HepG2 (cell line): ENCODE data around the gene IP6K1. TPM values are rescaled to one million over a fixed set of nuclear protein-coding genes. Genes with fewer than 3 reads are reported as not detected.

Experiments
- CBX2 ChIP-seq, 2 experiments: fragments of 200-600 bp in 1 of 2; sonication (generic); formaldehyde crosslinking in 1 of 2; IDR thresholded peaks; 2 replicates each; pipeline versions ENCODE4 v1.7.0 to v1.8.1; 2018 to 2022; ENCODE audit warnings: low read depth in 2 of 2, low read length in 1 of 2, mild to moderate bottlenecking in 1 of 2, missing genetic modification reagents in 1 of 2
- CHCHD3 ChIP-seq: sonication (generic); formaldehyde crosslinking; IDR thresholded peaks from 2 replicates; pipeline ENCODE4 v1.8.0; 2022; ENCODE audit warnings: mild to moderate bottlenecking, missing genetic modification reagents, moderate library complexity
- E2F2 ChIP-seq: sonication (generic); formaldehyde crosslinking; IDR thresholded peaks from 2 replicates; pipeline ENCODE4 v1.4.0; 2020; ENCODE audit warnings: missing genetic modification reagents, borderline replicate concordance
- EED ChIP-seq: sonication (generic); formaldehyde crosslinking; IDR thresholded peaks from 2 replicates; pipeline ENCODE4 v1.5.0; 2020; ENCODE audit warnings: mild to moderate bottlenecking, missing genetic modification reagents
- ETV5 ChIP-seq: IDR thresholded peaks from 2 replicates; pipeline ENCODE4 v1.6.1; 2018; ENCODE audit warnings: missing biosample characterization, missing genetic modification reagents, inconsistent platforms, borderline replicate concordance
- GABPA ChIP-seq, 2 experiments: IDR thresholded peaks; 2 replicates each; pipeline ENCODE4 v1.6.1; 2011 to 2016; ENCODE audit warnings: low read depth in 2 of 2, low read length in 1 of 2, missing biosample characterization in 1 of 2, missing genetic modification characterization in 1 of 2
- MED13 ChIP-seq: sonication (generic); formaldehyde crosslinking; IDR thresholded peaks from 2 replicates; pipeline ENCODE4 v1.5.0; 2020; ENCODE audit warnings: missing genetic modification reagents
- NFIB ChIP-seq: sonication (generic); formaldehyde crosslinking; IDR thresholded peaks from 2 replicates; pipeline ENCODE4 v1.9.0; 2021; ENCODE audit warnings: missing genetic modification reagents, mild to moderate bottlenecking, borderline replicate concordance
- NR3C1 ChIP-seq: sonication (generic); formaldehyde crosslinking; IDR thresholded peaks from 2 replicates; pipeline ENCODE4 v1.4.0; 2020; ENCODE audit warnings: missing genetic modification reagents
- SP4 ChIP-seq: sonication (generic); formaldehyde crosslinking; IDR thresholded peaks from 2 replicates; pipeline ENCODE4 v1.8.1; 2023; ENCODE audit warnings: mild to moderate bottlenecking, missing genetic modification reagents
- TGIF2 ChIP-seq: IDR thresholded peaks from 2 replicates; pipeline ENCODE4 v1.6.1; 2016; ENCODE audit warnings: control low read depth, missing compliant biosample characterization
- ZBTB14 ChIP-seq: sonication (generic); formaldehyde crosslinking; IDR thresholded peaks from 2 replicates; pipeline ENCODE4 v1.4.0; 2020; ENCODE audit warnings: missing genetic modification reagents
- ZBTB3 ChIP-seq: sonication (generic); formaldehyde crosslinking; IDR thresholded peaks from 2 replicates; pipeline ENCODE4 v1.4.0; 2020; ENCODE audit warnings: low read depth, mild to moderate bottlenecking, moderate library complexity, missing genetic modification reagents, borderline replicate concordance
- ZNF34 ChIP-seq: sonication (generic); formaldehyde crosslinking; IDR thresholded peaks from 2 replicates; pipeline ENCODE4 v1.4.0; 2020; ENCODE audit warnings: mild to moderate bottlenecking, missing genetic modification reagents, borderline replicate concordance
- ZNF512B ChIP-seq: sonication (generic); formaldehyde crosslinking; IDR thresholded peaks from 2 replicates; pipeline ENCODE4 v1.5.1; 2020; ENCODE audit warnings: missing genetic modification reagents, mild to moderate bottlenecking, borderline replicate concordance
- ZNF577 ChIP-seq: sonication (generic); formaldehyde crosslinking; IDR thresholded peaks from 2 replicates; pipeline ENCODE4 v1.4.0; 2020; ENCODE audit warnings: mild to moderate bottlenecking, low read depth, missing genetic modification reagents, borderline replicate concordance
- ZNF629 ChIP-seq: sonication (generic); formaldehyde crosslinking; conservative IDR thresholded peaks from 2 replicates; pipeline ENCODE4 v1.5.0; 2020; ENCODE audit warnings: missing genetic modification reagents
- ZNF709 ChIP-seq: sonication (generic); formaldehyde crosslinking; IDR thresholded peaks from 2 replicates; pipeline ENCODE4 v1.5.0; 2020; ENCODE audit warnings: mild to moderate bottlenecking, missing genetic modification reagents
- ZNF720 ChIP-seq: sonication (generic); formaldehyde crosslinking; IDR thresholded peaks from 2 replicates; pipeline ENCODE4 v1.4.0; 2020; ENCODE audit warnings: missing genetic modification reagents
- ZNF768 ChIP-seq: sonication (generic); formaldehyde crosslinking; IDR thresholded peaks from 2 replicates; pipeline ENCODE4 v1.4.0; 2020; ENCODE audit warnings: missing genetic modification reagents
- ZSCAN21 ChIP-seq: sonication (generic); formaldehyde crosslinking; IDR thresholded peaks from 2 replicates; pipeline ENCODE4 v1.8.0; 2022; ENCODE audit warnings: mild to moderate bottlenecking, missing genetic modification reagents, moderate library complexity, borderline replicate concordance
- polyA plus RNA-seq, 8 experiments: library from polyadenylated mRNA; depleted of rRNA in 3 of 8; stranded (reverse) in 7 of 8; unstranded in 1 of 8; fragments of >200 nt; fragmentation: Illumina TruSeq in 4 of 8; extraction: Trizol in 4 of 8; gene quantifications; 2 replicates each; pipeline versions ENCODE4 v1.2.1 to v1.2.3, GENCODE V29; 2011 to 2016; ENCODE audit warnings: low read depth in 4 of 8, missing spikeins in 1 of 8, mixed read lengths in 1 of 8; ENCODE audit not compliant: insufficient read depth in 1 of 8
- total RNA-seq, 5 experiments: library from RNA; depleted of rRNA; stranded (reverse); fragments of >200 nt; fragmentation: Illumina TruSeq; extraction: Trizol; gene quantifications; 2 replicates each; pipeline ENCODE4 v1.2.3, GENCODE V29; 2016; ENCODE audit warnings: low read depth in 1 of 5
- TF ChIP-seq, protein P1 (sequence below): IDR thresholded peaks from 2 replicates; pipeline ENCODE4 v1.6.1; 2016; ENCODE audit warnings: missing genetic modification reagents, missing compliant biosample characterization
- TF ChIP-seq, protein P2 (sequence below): sonication (generic); formaldehyde crosslinking; IDR thresholded peaks from 2 replicates; pipeline ENCODE4 v1.5.0; 2020; ENCODE audit warnings: mild to moderate bottlenecking, missing genetic modification reagents, moderate library complexity

Gene IP6K1
- total and polyA plus RNA-seq, 2 of the 13 experiments (the other 11 are each of a cell fraction or from before 2014, with no cell fraction given): 17.7 to 29.7 TPM

DNA sequence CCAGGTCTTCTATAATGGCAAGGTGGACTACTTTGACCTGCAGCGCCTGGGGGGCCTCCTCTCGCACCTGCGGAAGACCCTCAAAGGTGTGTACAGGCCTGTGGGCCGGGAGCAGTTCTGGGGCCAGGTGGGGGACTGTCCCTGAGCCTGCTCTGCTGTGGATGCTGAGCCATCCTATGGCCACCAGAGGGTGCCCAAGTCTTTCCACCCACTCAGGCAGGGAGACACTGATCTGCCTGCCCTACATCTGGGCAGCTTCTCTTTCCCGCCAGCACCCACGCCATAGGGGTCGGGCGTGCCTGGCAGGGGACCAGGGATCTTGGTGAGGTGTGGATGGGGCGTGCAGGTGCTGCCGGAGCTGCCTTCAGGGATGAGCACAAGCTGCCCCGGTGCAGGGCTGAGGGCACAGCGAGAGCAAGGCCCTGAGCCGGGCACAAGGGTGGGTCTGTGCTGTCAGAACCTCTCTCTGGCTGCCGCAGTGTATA, 82.9 kb downstream of the IP6K1 start (continued):
- TF ChIP-seq ZNF512B (no peak), ZNF720 (CRISPR knock-in tag) (no peak), SP4 (CRISPR knock-in tag) (peak; percentile 26; the same call in 1 of the 2 replicates), NR3C1 (no peak), GABPA (IDR thresholded peaks at IDR 0.05; ENCODE audit: low read depth, low read length) (no peak), GABPA (CRISPR knock-in tag; IDR thresholded peaks at IDR 0.05; ENCODE audit: low read depth) (no peak), NFIB (CRISPR knock-in tag) (no peak), CHCHD3 (CRISPR knock-in tag) (no peak), ZNF577 (CRISPR knock-in tag) (no peak), ZNF629 (CRISPR knock-in tag) (no peak), ZNF709 (CRISPR knock-in tag) (no peak), EED (CRISPR knock-in tag) (no peak), ZSCAN21 (CRISPR knock-in tag) (no peak), CBX2 (IDR thresholded peaks at IDR 0.05; ENCODE audit: low read depth, low read length) (no peak), CBX2 (CRISPR knock-in tag; IDR thresholded peaks at IDR 0.05; ENCODE audit: low read depth) (no peak), E2F2 (CRISPR knock-in tag) (no peak), ETV5 (CRISPR knock-in tag) (0 out of 2 replicates have a peak, but pooled peaks have one; percentile 28), MED13 (CRISPR knock-in tag) (no peak), ZNF768 (CRISPR knock-in tag) (0 out of 2 replicates have a peak, but pooled peaks have one; percentile 24), ZNF34 (CRISPR knock-in tag) (no peak), ZBTB3 (no peak), ZBTB14 (no peak), TGIF2 (no peak)
- TF ChIP-seq, protein P1, sequence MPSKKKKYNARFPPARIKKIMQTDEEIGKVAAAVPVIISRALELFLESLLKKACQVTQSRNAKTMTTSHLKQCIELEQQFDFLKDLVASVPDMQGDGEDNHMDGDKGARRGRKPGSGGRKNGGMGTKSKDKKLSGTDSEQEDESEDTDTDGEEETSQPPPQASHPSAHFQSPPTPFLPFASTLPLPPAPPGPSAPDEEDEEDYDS: no peak
- TF ChIP-seq, protein P2, sequence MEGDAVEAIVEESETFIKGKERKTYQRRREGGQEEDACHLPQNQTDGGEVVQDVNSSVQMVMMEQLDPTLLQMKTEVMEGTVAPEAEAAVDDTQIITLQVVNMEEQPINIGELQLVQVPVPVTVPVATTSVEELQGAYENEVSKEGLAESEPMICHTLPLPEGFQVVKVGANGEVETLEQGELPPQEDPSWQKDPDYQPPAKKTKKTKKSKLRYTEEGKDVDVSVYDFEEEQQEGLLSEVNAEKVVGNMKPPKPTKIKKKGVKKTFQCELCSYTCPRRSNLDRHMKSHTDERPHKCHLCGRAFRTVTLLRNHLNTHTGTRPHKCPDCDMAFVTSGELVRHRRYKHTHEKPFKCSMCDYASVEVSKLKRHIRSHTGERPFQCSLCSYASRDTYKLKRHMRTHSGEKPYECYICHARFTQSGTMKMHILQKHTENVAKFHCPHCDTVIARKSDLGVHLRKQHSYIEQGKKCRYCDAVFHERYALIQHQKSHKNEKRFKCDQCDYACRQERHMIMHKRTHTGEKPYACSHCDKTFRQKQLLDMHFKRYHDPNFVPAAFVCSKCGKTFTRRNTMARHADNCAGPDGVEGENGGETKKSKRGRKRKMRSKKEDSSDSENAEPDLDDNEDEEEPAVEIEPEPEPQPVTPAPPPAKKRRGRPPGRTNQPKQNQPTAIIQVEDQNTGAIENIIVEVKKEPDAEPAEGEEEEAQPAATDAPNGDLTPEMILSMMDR (CRISPR knock-in tag): peak; percentile 95
